ENCODE measurements around the gene ZNF609. TPM values are rescaled to one million over a fixed set of nuclear protein-coding genes. Genes with fewer than 3 reads are reported as not detected.
A peak's percentile ranks its signal among the peaks of the same experiment; 100 is the strongest.

ZNF609 gene
- total RNA-seq, result 10 to 100 TPM; 13.4 to 23.7 TPM

GRCh38 chr15:64460206-64460723 lies at the start of gene ZNF609:
ZNF609 (plus strand) TSS chr15:64460578; CDS start chr15:64499420, 38,842 bp downstream.
- peaks cover 3 to 41% of the 10 kb centered on the region in 2 donors for H3K4me1 ChIP-seq

GRCh38 chr15:64412216-64412615 lies 48.2 kb upstream of the ZNF609 start:
- no peaks in the 10 kb centered on the region for H3K9me3 ChIP-seq
- no peak overlapping the region for H3K4me3 ChIP-seq
- no peaks in the 10 kb centered on the region for H3K4me1 ChIP-seq
- H3K27ac ChIP-seq, result no peak overlapping the region
- peaks cover 75% of the 10 kb centered on the region for H3K36me3 ChIP-seq
- DNase-seq (ENCODE audit: low spot score), result no peak
- TF ChIP-seq CTCF (IDR thresholded peaks at IDR 0.05), result no peak
- H3K27me3 ChIP-seq, result no peaks in the 10 kb centered on the region

More at GRCh38 chr15:64460206-64460723, at the start of gene ZNF609:
- peak; percentile 94 for DNase-seq (ENCODE audit: low spot score)
- Histone ChIP-seq H3K9me3 (no peaks in the 10 kb centered on the region), H3K27me3 (no peaks in the 10 kb centered on the region), H3K36me3 (peaks cover 10% of the 10 kb centered on the region), H3K27ac (peak within 1 kb of the TSS; percentile 85 to 90), H3K4me3 (peak within 1 kb of the TSS; percentile 82 to 84)
- TF ChIP-seq CTCF (IDR thresholded peaks at IDR 0.05), result peak in 1 of 2 donors; percentile 17

GRCh38 chr15:64422697-64423096 lies 37.7 kb upstream of the ZNF609 start:
- no peak overlapping the region for H3K4me3 ChIP-seq
- no peaks in the 10 kb centered on the region for H3K9me3 ChIP-seq
- no peak overlapping the region for H3K27ac ChIP-seq
- H3K27me3 ChIP-seq, result no peaks in the 10 kb centered on the region
- H3K4me1 ChIP-seq, result no peaks in the 10 kb centered on the region
- DNase-seq (ENCODE audit: low spot score), result no peak
- no peak for TF ChIP-seq CTCF (IDR thresholded peaks at IDR 0.05)
- H3K36me3 ChIP-seq, result peaks cover 62% of the 10 kb centered on the region

- H3K4me3 ChIP-seq, result no peak overlapping the region
- no peaks in the 10 kb centered on the region for H3K9me3 ChIP-seq
- H3K27ac ChIP-seq, result no peak overlapping the region
- no peaks in the 10 kb centered on the region for H3K27me3 ChIP-seq
- peaks cover 55% of the 10 kb centered on the region for H3K36me3 ChIP-seq
- no peak for TF ChIP-seq CTCF (IDR thresholded peaks at IDR 0.05)
- no peaks in the 10 kb centered on the region for H3K4me1 ChIP-seq
- DNase-seq (ENCODE audit: low spot score), result no peak
These were observed 36.4 kb upstream of the ZNF609 start for GRCh38 chr15:64423970-64424369.

- Histone ChIP-seq H3K4me1 (peaks cover 0 to 9% of the 10 kb centered on the region in 2 donors), H3K27me3 (no peaks in the 10 kb centered on the region), H3K9me3 (no peaks in the 10 kb centered on the region), H3K27ac (no peak overlapping the region), H3K4me3 (no peak overlapping the region), H3K36me3 (peaks cover 43% of the 10 kb centered on the region)
- TF ChIP-seq CTCF (IDR thresholded peaks at IDR 0.05), result no peak
- DNase-seq (ENCODE audit: low spot score), result no peak
These were observed 35.2 kb upstream of the ZNF609 start for GRCh38 chr15:64425221-64425620.
